Ectodermal cell (in vitro differentiated cells): Measurements from ENCODE around the gene IGSF21.

Source experiments
- H3K27ac ChIP-seq: 2 replicates; pipeline ENCODE4 v1.7.0; 2013; ENCODE audit warnings: mild to moderate bottlenecking, low read depth, low read length; ENCODE audit not compliant: insufficient read depth, poor library complexity, severe bottlenecking
- H3K27me3 ChIP-seq: 2 replicates; pipeline ENCODE4 v1.7.0; 2013; ENCODE audit warnings: mild to moderate bottlenecking, low read length; ENCODE audit not compliant: insufficient read depth, control insufficient read depth, poor library complexity, severe bottlenecking
- H3K36me3 ChIP-seq: one replicate; pipeline ENCODE4 v1.7.0; 2013; ENCODE audit warnings: low read length; ENCODE audit not compliant: control insufficient read depth, insufficient read depth
- H3K4me1 ChIP-seq: one replicate; pipeline ENCODE4 v1.7.0; 2013; ENCODE audit warnings: low read length; ENCODE audit not compliant: control insufficient read depth, insufficient read depth
- H3K4me3 ChIP-seq: 2 replicates; pipeline ENCODE4 v1.7.0; 2013; ENCODE audit warnings: low read depth, low read length, control low read depth; ENCODE audit not compliant: insufficient read depth
- H3K9me3 ChIP-seq: 2 replicates; pipeline ENCODE4 v1.7.0; 2013; ENCODE audit warnings: mild to moderate bottlenecking, low read length, moderate library complexity; ENCODE audit not compliant: control insufficient read depth
- WGBS, 2 experiments: methylation state at CpG; one replicate each; pipeline ENCODE4 v1.1.7; 2013; ENCODE audit warnings: missing lambda C conversion rate in 2 of 2; 5-methylcytosine and 5-hydroxymethylcytosine counted together

IGSF21 gene

GRCh38 chr1:18284805-18285537 is 177.4 kb downstream of the IGSF21 start:
- Histone ChIP-seq H3K9me3 (no peaks in the 10 kb centered on the region), H3K27me3 (no peaks in the 10 kb centered on the region)
- 66 to 72% methylated on average over 10 to 11 of the region's 11 CpGs for WGBS, 2 experiments

GRCh38 chr1:18285538-18285924 is 177.9 kb downstream of the IGSF21 start:
- H3K27me3 ChIP-seq = no peaks in the 10 kb centered on the region
- 95 to 96% methylated on average over 7 of the region's 7 CpGs for WGBS, 2 experiments

More at GRCh38 chr1:18284805-18285537, 177.4 kb downstream of the IGSF21 start:
- no peaks in the 10 kb centered on the region for H3K36me3 ChIP-seq
- no peak overlapping the region for H3K27ac ChIP-seq
- H3K4me1 ChIP-seq = peaks cover 18% of the 10 kb centered on the region
- H3K4me3 ChIP-seq = no peak overlapping the region

GRCh38 chr1:18288722-18289121 is 181.1 kb downstream of the IGSF21 start:
- Histone ChIP-seq H3K36me3 (no peaks in the 10 kb centered on the region), H3K4me3 (no peak overlapping the region), H3K27ac (no peak overlapping the region), H3K9me3 (no peaks in the 10 kb centered on the region), H3K4me1 (peaks cover 19% of the 10 kb centered on the region), H3K27me3 (no peaks in the 10 kb centered on the region)
- 89 to 91% methylated on average over 7 of the region's 7 CpGs for WGBS, 2 experiments

More at GRCh38 chr1:18285538-18285924, 177.9 kb downstream of the IGSF21 start:
- Histone ChIP-seq H3K4me3 (no peak overlapping the region), H3K27ac (no peak overlapping the region), H3K36me3 (no peaks in the 10 kb centered on the region), H3K9me3 (no peaks in the 10 kb centered on the region), H3K4me1 (peaks cover 18% of the 10 kb centered on the region)

DNA sequence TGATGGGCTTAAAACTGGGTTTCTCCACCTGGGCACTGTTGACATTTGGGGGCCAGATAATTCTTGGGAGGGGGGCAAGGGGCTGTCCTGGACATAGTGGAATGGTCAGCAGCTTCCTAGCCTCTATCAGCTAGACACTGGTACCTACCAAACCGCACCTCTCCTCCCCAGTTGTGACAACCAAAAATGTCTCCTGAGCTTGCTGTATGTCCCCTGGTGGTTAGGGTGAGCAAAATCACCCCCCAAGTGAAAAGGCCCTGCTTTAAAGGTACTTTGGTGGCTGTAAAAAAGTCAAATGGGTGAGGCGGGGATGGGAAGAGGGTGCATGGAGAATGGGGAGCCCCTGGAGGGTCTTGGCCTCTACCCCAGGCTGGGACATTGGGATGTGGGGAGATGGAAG is 182.0 kb downstream of the IGSF21 start:
- Histone ChIP-seq H3K27ac (no peak overlapping the region), H3K4me3 (no peak overlapping the region), H3K27me3 (no peaks in the 10 kb centered on the region), H3K36me3 (no peaks in the 10 kb centered on the region), H3K4me1 (peaks cover 18% of the 10 kb centered on the region), H3K9me3 (no peaks in the 10 kb centered on the region)
- 90 to 99% methylated on average over 2 of the region's 2 CpGs for WGBS, 2 experiments

- Histone ChIP-seq H3K4me1 (peaks cover 10% of the 10 kb centered on the region), H3K9me3 (no peaks in the 10 kb centered on the region), H3K27ac (no peak overlapping the region), H3K36me3 (no peaks in the 10 kb centered on the region), H3K4me3 (no peak overlapping the region), H3K27me3 (no peaks in the 10 kb centered on the region)
- WGBS, 2 experiments = 61 to 63% methylated on average over 27 of the region's 27 CpGs
These were observed 183.3 kb downstream of the IGSF21 start for GRCh38 chr1:18290740-18291412.

GRCh38 chr1:18292531-18292930 is 184.9 kb downstream of the IGSF21 start:
- Histone ChIP-seq H3K9me3 (no peaks in the 10 kb centered on the region), H3K27me3 (no peaks in the 10 kb centered on the region), H3K27ac (no peak overlapping the region), H3K4me1 (peaks cover 10% of the 10 kb centered on the region), H3K4me3 (no peak overlapping the region), H3K36me3 (no peaks in the 10 kb centered on the region)
- 89 to 90% methylated on average over 7 of the region's 7 CpGs for WGBS, 2 experiments

GRCh38 chr1:18293291-18293690 is 185.7 kb downstream of the IGSF21 start:
- peaks cover 13% of the 10 kb centered on the region for H3K4me1 ChIP-seq
- no peaks in the 10 kb centered on the region for H3K36me3 ChIP-seq
- no peak overlapping the region for H3K4me3 ChIP-seq
- no peak overlapping the region for H3K27ac ChIP-seq
- no peaks in the 10 kb centered on the region for H3K9me3 ChIP-seq
- H3K27me3 ChIP-seq = no peaks in the 10 kb centered on the region
- WGBS, 2 experiments = 86 to 90% methylated on average over 6 of the region's 6 CpGs

GRCh38 chr1:18294437-18295176 is 187.0 kb downstream of the IGSF21 start:
- 12 to 18% methylated on average over 11 to 15 of the region's 16 CpGs for WGBS, 2 experiments
- no peaks in the 10 kb centered on the region for H3K27me3 ChIP-seq
- no peaks in the 10 kb centered on the region for H3K9me3 ChIP-seq
- H3K4me1 ChIP-seq = peaks cover 23% of the 10 kb centered on the region
- H3K4me3 ChIP-seq = no peak overlapping the region
- H3K27ac ChIP-seq = no peak overlapping the region
- no peaks in the 10 kb centered on the region for H3K36me3 ChIP-seq

GRCh38 chr1:18297896-18298648 is 190.5 kb downstream of the IGSF21 start:
- H3K4me3 ChIP-seq = no peak overlapping the region
- no peak overlapping the region for H3K27ac ChIP-seq
- no peaks in the 10 kb centered on the region for H3K27me3 ChIP-seq
- peaks cover 13% of the 10 kb centered on the region for H3K4me1 ChIP-seq
- 40 to 43% methylated on average over 11 of the region's 11 CpGs for WGBS, 2 experiments
- no peaks in the 10 kb centered on the region for H3K36me3 ChIP-seq
- H3K9me3 ChIP-seq = no peaks in the 10 kb centered on the region
